ENCODE results near the gene MYOZ3.
A peak's percentile ranks its signal among the peaks of the same experiment; 100 is the strongest.

Gene MYOZ3

DNA sequence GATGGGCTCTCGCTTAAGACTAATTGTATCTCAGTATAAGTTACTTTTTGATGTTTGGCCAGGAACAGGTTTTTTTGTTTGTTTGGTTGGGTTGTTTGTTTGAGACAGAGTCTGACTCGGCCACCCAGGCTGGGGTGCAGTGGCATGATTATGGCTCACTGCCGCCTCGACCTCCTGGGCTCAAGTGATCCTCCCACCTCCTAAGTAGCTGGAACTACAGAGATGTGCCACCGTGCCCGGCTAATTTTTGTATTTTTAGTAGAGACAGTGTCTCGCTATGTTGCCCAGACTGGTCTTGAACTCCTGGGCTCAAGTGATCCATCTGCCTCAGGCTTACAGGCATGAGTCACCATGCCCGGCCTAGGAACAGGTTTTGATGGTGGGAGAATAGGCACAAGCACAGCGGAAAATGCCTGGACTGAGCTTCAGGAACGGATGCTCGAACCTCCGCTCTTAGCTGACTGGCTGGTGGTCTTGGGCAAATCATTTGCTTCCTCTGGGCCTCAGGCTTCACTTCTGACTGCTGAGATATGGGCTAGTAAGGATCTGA lies 32.0 kb upstream of the MYOZ3 start:
- H3K4me1 ChIP-seq (ENCODE audit: control insufficient read depth, insufficient read depth, low read length) = peaks cover 61% of the 10 kb centered on the region
- H3K36me3 ChIP-seq (ENCODE audit: control insufficient read depth, insufficient read depth, low read length, severe bottlenecking) = no peaks in the 10 kb centered on the region
- H3K9me3 ChIP-seq (ENCODE audit: control insufficient read depth, low read length) = no peaks in the 10 kb centered on the region
- no peaks in the 10 kb centered on the region for H3K27me3 ChIP-seq (replicated peaks; ENCODE audit: control insufficient read depth, insufficient read depth, low read length)
- H3K4me3 ChIP-seq (ENCODE audit: low read length) = no peak overlapping the region
- DNase-seq (ENCODE audit: low read depth) = no peak
- no peak overlapping the region for H3K9ac ChIP-seq (ENCODE audit: low read length)

DNA sequence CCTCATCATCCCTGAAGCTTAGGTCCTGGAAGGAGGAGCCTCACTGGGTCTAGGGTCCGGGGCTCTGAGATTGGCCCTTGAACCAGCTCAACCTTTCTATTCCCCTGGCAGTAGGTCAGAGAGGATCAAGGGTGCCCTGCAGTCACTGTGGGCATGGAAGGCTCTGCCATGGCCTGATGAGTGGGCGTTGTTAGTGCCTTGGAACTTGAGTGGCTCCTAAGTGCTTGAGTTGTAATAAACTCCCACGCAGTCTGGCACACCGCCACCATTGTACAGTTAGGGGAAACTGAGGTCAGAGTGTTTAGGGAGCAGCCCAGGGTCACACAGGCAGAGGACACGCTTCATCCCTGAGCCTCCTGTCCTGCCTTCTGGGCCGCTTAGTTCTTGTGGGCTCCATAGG lies 31.0 kb upstream of the MYOZ3 start:
- no peaks in the 10 kb centered on the region for H3K9me3 ChIP-seq (ENCODE audit: control insufficient read depth, low read length)
- no peak overlapping the region for H3K4me3 ChIP-seq (ENCODE audit: low read length)

DNA sequence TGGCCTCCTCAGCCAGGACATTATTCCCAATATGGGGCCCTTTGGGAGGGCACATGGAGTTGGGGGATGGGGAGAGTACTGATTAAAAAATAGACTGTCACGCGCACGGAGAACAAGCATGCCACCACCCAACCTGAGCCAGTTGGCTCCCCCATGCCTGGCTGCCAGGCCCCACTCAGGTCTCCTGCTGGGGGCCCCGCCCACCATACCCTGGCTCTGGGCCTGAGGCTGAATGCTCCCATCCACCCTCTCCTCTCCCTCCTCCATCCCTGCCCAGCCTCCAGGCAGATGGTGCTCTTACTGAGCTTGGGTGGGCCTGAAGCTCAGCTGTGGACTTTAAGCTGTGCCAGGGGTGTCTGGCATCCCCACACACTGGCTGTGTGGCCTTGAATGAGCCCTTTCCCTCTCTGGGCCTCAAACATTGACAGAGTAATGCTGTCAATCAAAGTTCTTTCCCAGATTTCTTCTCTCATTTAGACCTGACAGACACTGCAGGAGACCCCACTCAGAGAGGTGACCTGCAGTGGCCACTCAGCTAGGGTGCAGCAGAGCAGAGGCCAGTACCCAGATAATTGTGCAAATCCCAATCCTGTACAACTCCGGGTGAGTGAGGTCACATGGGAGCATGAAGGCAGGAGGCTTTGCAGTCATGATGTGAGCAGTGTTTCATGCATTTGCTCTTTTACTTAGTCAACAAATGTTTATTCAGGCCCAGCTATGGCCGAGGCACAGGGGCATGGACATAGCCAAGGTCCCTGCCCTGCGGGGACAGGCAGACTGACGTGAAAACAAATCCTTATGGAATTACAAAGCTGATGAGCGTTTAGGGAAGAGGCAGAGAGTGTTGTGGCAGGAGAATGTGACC lies 30.4 kb upstream of the MYOZ3 start:
- no peaks in the 10 kb centered on the region for H3K36me3 ChIP-seq (ENCODE audit: control insufficient read depth, insufficient read depth, low read length, severe bottlenecking)
- peak; percentile 32 for DNase-seq (ENCODE audit: low read depth)

More for the DNA sequence above, 31.0 kb upstream of the MYOZ3 start:
- no peak for DNase-seq (ENCODE audit: low read depth)
- peaks cover 59% of the 10 kb centered on the region for H3K4me1 ChIP-seq (ENCODE audit: control insufficient read depth, insufficient read depth, low read length)
- H3K36me3 ChIP-seq (ENCODE audit: control insufficient read depth, insufficient read depth, low read length, severe bottlenecking) = no peaks in the 10 kb centered on the region
- H3K9ac ChIP-seq (ENCODE audit: low read length) = no peak overlapping the region
- H3K27me3 ChIP-seq (replicated peaks; ENCODE audit: control insufficient read depth, insufficient read depth, low read length) = no peaks in the 10 kb centered on the region

DNA sequence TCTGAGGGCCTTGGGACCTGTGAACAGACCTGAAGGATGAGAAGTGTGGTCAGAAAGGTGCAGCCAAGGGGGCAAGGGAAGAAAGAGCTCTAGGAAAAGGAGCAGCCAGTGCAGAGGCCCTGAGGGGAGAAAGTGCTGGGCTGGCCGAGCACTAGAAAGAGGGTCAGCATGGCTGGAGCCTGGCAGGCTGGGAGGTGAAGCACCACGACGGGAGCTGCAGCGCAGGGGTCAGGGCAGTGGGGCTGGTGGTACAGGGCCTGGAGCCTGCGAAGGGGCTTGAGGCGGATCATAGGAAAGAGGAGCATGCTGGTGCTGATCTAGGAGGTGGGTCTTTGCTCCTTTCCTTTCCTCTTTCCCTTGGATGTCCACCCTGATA lies 29.7 kb upstream of the MYOZ3 start:
- H3K4me1 ChIP-seq (ENCODE audit: control insufficient read depth, insufficient read depth, low read length) = peaks cover 62% of the 10 kb centered on the region
- DNase-seq (ENCODE audit: low read depth) = no peak
- H3K9ac ChIP-seq (ENCODE audit: low read length) = no peak overlapping the region
- H3K27me3 ChIP-seq (replicated peaks; ENCODE audit: control insufficient read depth, insufficient read depth, low read length) = no peaks in the 10 kb centered on the region
- no peaks in the 10 kb centered on the region for H3K36me3 ChIP-seq (ENCODE audit: control insufficient read depth, insufficient read depth, low read length, severe bottlenecking)
- no peaks in the 10 kb centered on the region for H3K9me3 ChIP-seq (ENCODE audit: control insufficient read depth, low read length)
- no peak overlapping the region for H3K4me3 ChIP-seq (ENCODE audit: low read length)

More for the DNA sequence above, 30.4 kb upstream of the MYOZ3 start:
- no peak overlapping the region for H3K9ac ChIP-seq (ENCODE audit: low read length)
- peaks cover 59% of the 10 kb centered on the region for H3K4me1 ChIP-seq (ENCODE audit: control insufficient read depth, insufficient read depth, low read length)
- H3K4me3 ChIP-seq (ENCODE audit: low read length) = no peak overlapping the region
- no peaks in the 10 kb centered on the region for H3K27me3 ChIP-seq (replicated peaks; ENCODE audit: control insufficient read depth, insufficient read depth, low read length)
- H3K9me3 ChIP-seq (ENCODE audit: control insufficient read depth, low read length) = no peaks in the 10 kb centered on the region

DNA sequence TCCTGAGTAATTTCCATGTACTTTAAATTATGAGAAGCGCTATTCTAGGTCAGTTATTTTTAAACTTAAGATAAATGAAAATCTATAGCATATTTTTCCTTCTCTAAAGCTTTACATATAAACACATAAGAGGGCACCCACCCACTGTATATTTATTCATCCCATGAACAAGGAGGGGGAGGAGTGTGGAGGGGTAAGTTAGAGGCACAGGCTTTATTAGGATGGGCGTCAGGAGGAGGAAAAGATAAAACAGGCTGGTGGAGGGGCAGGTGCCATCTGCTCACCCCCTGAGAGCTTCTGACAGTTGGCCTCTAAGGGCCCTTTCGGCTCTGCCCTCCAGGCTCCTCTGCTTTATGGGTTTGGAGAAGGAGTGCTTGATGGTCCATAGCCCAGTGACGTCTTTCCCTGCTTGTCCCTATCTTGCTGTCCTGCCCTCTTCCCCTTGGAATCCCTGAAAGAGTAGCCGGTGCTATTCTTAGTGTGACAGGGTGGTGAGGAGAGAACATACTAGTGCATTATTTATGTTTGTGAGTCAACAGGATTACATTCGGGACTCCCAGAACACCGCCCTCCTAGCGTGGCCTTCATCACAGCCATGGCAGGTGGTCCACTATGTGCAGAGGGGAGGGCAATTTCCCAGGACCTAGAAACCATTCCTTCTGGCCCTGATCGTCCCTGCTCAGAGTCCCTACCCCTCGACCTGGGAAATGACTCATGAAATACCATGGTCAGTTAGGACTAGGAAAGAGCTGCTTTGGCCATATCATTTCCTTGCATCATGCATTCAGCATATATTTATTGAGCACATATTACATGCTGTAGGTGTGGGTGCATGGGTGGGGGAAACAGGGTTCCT lies 28.5 kb upstream of the MYOZ3 start:
- Histone ChIP-seq H3K36me3 (ENCODE audit: control insufficient read depth, insufficient read depth, low read length, severe bottlenecking) (no peaks in the 10 kb centered on the region), H3K4me1 (ENCODE audit: control insufficient read depth, insufficient read depth, low read length) (peaks cover 56% of the 10 kb centered on the region), H3K4me3 (ENCODE audit: low read length) (no peak overlapping the region), H3K9me3 (ENCODE audit: control insufficient read depth, low read length) (no peaks in the 10 kb centered on the region), H3K27me3 (replicated peaks; ENCODE audit: control insufficient read depth, insufficient read depth, low read length) (no peaks in the 10 kb centered on the region), H3K9ac (ENCODE audit: low read length) (no peak overlapping the region)
- peak; percentile 41 for DNase-seq (ENCODE audit: low read depth)

DNA sequence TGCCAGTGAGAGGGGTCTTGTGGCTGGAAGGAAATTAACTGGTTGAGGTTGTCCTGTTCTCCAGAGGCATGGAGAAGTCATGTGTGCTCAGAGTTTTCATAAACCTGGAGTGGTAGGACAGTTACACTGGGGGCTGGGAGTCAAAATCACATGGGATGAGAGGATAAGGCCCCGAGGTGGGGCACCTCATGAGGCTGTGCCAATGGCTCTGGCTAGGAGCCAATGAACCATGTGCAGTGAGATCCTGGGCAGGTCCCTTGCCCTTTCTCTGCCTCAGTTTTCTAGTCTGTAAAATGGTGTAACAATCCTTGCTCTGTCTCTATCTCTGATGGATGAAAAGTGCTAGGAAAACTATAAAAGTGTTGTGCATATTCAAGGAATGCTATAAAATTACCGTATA lies 27.6 kb upstream of the MYOZ3 start:
- no peak overlapping the region for H3K4me3 ChIP-seq (ENCODE audit: low read length)
- H3K36me3 ChIP-seq (ENCODE audit: control insufficient read depth, insufficient read depth, low read length, severe bottlenecking) = no peaks in the 10 kb centered on the region
- peaks cover 48% of the 10 kb centered on the region for H3K4me1 ChIP-seq (ENCODE audit: control insufficient read depth, insufficient read depth, low read length)
- DNase-seq (ENCODE audit: low read depth) = no peak
- H3K27me3 ChIP-seq (replicated peaks; ENCODE audit: control insufficient read depth, insufficient read depth, low read length) = no peaks in the 10 kb centered on the region
- no peak overlapping the region for H3K9ac ChIP-seq (ENCODE audit: low read length)
- H3K9me3 ChIP-seq (ENCODE audit: control insufficient read depth, low read length) = no peaks in the 10 kb centered on the region

DNA sequence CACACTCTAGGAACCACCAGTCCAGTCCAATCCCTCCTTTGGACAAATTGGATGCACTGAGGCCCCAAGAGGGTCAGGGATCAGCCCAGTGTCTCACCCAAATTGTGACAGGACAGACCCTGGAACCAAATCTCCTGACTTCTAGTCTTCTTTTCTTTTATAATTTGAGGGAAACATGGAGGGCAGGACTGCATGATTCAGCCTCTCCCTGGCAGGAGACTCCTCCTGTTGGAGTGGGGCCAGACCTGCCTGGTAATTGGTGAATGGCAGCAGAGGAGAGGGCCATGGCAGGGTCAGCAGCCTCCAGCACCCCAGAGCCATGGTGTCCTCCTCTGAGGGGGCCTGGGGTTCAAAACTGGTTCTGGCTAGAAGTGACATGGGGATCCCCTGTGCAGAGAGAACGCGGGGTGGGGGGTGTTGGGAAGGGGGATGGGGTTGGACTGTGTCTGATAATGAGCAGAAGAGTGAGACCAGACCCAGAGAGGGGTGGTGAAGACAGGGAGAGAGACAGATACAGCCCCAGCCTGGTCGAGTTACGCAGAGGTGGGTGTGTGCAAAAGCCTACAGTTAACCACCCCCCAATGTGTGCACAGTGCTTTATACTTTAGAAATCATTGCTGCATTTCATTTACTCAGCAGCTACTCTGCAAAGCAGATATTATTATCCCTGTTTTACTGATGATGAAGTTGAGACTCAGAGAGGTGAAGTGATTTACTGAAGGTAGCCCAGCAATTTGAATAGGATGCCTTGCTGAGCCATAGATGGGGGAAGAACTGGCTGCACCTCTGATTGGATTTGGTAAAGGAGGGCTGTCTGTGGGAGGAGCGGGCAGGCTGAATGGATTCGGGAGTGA lies 24.4 kb upstream of the MYOZ3 start:
- Histone ChIP-seq H3K36me3 (ENCODE audit: control insufficient read depth, insufficient read depth, low read length, severe bottlenecking) (no peaks in the 10 kb centered on the region), H3K4me3 (ENCODE audit: low read length) (no peak overlapping the region), H3K9me3 (ENCODE audit: control insufficient read depth, low read length) (no peaks in the 10 kb centered on the region), H3K27me3 (replicated peaks; ENCODE audit: control insufficient read depth, insufficient read depth, low read length) (no peaks in the 10 kb centered on the region), H3K9ac (ENCODE audit: low read length) (no peak overlapping the region), H3K4me1 (ENCODE audit: control insufficient read depth, insufficient read depth, low read length) (peaks cover 48% of the 10 kb centered on the region)
- DNase-seq (ENCODE audit: low read depth) = peak; percentile 74

DNA sequence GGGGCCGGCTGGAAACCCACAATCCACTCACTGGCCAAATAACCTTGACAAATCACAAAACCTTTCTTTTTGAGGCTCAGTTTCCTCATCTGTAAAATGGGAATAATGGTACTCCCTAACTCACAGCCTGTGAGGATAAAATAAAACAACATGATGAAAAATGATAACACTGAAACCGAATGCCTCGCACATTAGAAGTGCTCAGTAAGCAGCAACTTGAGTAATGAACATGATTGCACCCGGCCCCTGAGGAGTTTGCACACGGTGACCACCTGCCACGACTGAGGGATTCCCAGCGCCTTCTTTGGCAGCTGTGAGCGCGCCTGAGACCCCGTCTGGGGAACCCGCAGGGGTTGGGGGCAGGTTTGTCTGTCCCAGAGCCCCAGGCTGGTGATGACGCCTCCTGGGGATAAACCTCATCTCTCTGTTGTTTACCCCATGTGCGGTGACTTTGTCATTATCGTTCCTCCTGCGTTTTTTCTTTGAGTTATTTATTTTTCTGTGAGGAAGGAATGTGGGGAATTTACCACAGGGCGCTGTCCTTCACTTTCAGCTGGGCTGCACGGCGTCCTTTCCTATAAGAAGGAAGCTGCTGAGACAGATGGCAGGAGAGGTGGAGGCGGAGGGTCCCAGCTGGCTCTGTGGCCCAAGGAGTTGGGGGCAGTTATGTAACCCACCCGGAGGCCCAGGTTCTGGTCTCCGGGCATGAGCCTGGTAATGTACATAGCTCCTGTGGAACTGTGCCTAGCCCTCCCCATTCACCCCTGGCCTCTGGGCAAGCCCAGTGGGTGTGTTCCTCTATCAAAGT lies 23.6 kb upstream of the MYOZ3 start:
- Histone ChIP-seq H3K4me1 (ENCODE audit: control insufficient read depth, insufficient read depth, low read length) (peaks cover 55% of the 10 kb centered on the region), H3K4me3 (ENCODE audit: low read length) (no peak overlapping the region), H3K36me3 (ENCODE audit: control insufficient read depth, insufficient read depth, low read length, severe bottlenecking) (no peaks in the 10 kb centered on the region), H3K9ac (ENCODE audit: low read length) (no peak overlapping the region), H3K9me3 (ENCODE audit: control insufficient read depth, low read length) (no peaks in the 10 kb centered on the region), H3K27me3 (replicated peaks; ENCODE audit: control insufficient read depth, insufficient read depth, low read length) (no peaks in the 10 kb centered on the region)
- peak; percentile 89 for DNase-seq (ENCODE audit: low read depth)

DNA sequence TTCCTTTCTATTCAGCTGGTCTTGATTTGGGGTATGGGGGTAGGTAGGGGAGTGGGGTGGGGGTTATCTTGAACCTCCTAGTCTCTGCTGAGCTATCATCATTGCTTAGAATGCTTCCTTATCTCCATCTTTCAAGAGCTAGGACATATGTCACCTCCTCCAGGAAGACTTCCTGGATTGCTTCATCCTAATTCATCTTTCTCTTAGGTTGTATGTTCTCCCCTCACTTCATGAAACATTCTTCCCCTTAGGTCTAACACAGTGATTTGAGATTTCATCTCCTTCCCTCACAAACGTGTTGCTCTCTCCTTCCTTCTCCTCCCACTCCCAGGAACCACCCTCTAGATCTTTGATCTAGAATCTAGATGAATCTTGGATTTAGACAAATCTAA lies 23.0 kb upstream of the MYOZ3 start:
- no peak for DNase-seq (ENCODE audit: low read depth)
- no peak overlapping the region for H3K9ac ChIP-seq (ENCODE audit: low read length)
- no peak overlapping the region for H3K4me3 ChIP-seq (ENCODE audit: low read length)
- no peaks in the 10 kb centered on the region for H3K27me3 ChIP-seq (replicated peaks; ENCODE audit: control insufficient read depth, insufficient read depth, low read length)
- no peaks in the 10 kb centered on the region for H3K36me3 ChIP-seq (ENCODE audit: control insufficient read depth, insufficient read depth, low read length, severe bottlenecking)
- H3K4me1 ChIP-seq (ENCODE audit: control insufficient read depth, insufficient read depth, low read length) = peaks cover 55% of the 10 kb centered on the region
- H3K9me3 ChIP-seq (ENCODE audit: control insufficient read depth, low read length) = no peaks in the 10 kb centered on the region

Measured in adipocyte (in vitro differentiated cells).